MG63 (cell line): ENCODE results near the gene DCBLD1. TPM values are rescaled to one million over a fixed set of nuclear protein-coding genes. Genes with fewer than 3 reads are reported as not detected.

Experiments
- DNase-seq: peaks from one replicate; pipeline ENCODE4 v3.0.0-alpha.2; 2020
- H3K27me3 ChIP-seq: fragments of 250-450 bp; sonication (Bioruptor Pico); 2 replicates; pipeline ENCODE4 v1.5.1; 2020; ENCODE audit warnings: mild to moderate bottlenecking, moderate library complexity
- H3K36me3 ChIP-seq: fragments of 250-450 bp; sonication (Bioruptor Pico); 2 replicates; pipeline ENCODE4 v1.5.1; 2020; ENCODE audit warnings: mild to moderate bottlenecking, moderate library complexity
- H3K4me3 ChIP-seq: fragments of 250-450 bp; sonication (Bioruptor Pico); 2 replicates; pipeline ENCODE4 v1.5.1; 2020; ENCODE audit warnings: mild to moderate bottlenecking, moderate library complexity
- H3K9me3 ChIP-seq: fragments of 250-450 bp; sonication (Bioruptor Pico); 2 replicates; pipeline ENCODE4 v1.5.1; 2020; ENCODE audit warnings: mild to moderate bottlenecking, moderate library complexity
- total RNA-seq: library from RNA; depleted of rRNA; stranded (reverse); fragments of >200 nt; shearing (Covaris generic); gene quantifications from 2 replicates; pipeline ENCODE4 v1.2.3, GENCODE V29; 2014; ENCODE audit warnings: low replicate concordance; rRNA removed

The DCBLD1 gene
- total RNA-seq, 1 experiment from 2014 or later, result 20.9 TPM

- no peak for DNase-seq
- no peaks in the 10 kb centered on the region for H3K27me3 ChIP-seq
- H3K4me3 ChIP-seq, result no peak overlapping the region
- H3K36me3 ChIP-seq, result peaks cover 43% of the 10 kb centered on the region
- peaks cover 7% of the 10 kb centered on the region; the same call in 1 of the 2 replicates for H3K9me3 ChIP-seq
These were observed 115.3 kb downstream of the DCBLD1 start for GRCh38 chr6:117597755-117598154.

Other genes with a start within 250 kb of the DCBLD1 start
- gene VGLL2, start 217.1 kb upstream of the DCBLD1 start, total RNA-seq, result not detected in 2 replicates
- 0.43 and 0.76 TPM in 2 replicates for gene ROS1, start 56.7 kb upstream of the DCBLD1 start, total RNA-seq
- 15.4 and 18.5 TPM in 2 replicates for gene GOPC, start 119.8 kb downstream of the DCBLD1 start, total RNA-seq
- 33.9 and 44.9 TPM in 2 replicates for gene NUS1, start 192.8 kb downstream of the DCBLD1 start, total RNA-seq